VCaP (cell line): ENCODE measurements around the gene MYL2.
"Not testable (repeated sequence)": the region's sequence is repeated elsewhere in the genome, so short reads cannot be mapped to it uniquely, and the experiment has no call there.

Experiments
- H3K27ac ChIP-seq: fragments of 450-650 bp; 2 replicates; pipeline ENCODE4 v1.5.1; 2017
- CTCF ChIP-seq: fragments of 450-650 bp; conservative IDR thresholded peaks from 2 replicates; pipeline ENCODE4 v1.5.1; 2017; ENCODE audit warnings: mild to moderate bottlenecking, moderate library complexity

The MYL2 gene

DNA sequence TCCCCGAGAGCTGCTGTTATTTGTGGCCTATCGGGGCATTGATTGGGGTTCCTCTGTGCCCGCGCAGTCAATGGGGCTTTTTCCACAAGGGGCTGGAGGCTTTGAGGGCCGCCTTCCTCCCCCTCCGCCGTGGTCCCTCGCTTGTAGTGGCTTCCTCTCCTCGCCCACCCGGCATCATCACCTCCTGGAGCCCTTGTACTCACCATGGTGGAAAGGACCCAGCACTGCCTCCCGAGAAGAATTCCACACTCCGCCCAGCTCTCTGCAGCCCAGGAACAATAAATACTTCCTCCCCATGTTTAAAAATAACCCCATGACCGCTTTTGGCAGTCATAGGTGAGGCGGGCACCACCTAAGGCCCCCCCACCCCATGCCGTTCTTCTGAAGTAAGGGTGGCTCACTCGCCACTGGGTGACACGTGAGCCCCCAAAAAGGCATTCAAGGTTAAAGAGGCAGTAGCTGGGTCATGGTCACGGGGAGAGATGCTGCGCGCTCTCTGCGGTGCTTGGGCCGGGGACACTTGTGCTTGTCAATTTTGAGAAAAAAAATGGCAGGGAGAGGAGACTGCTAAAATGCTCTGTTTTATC, at the start of gene MYL2:
Gene MYL2, minus strand, starts transcription at position 256 of the 587 bp plus-strand sequence. Its CDS starts 50 bp downstream, at position 206.
- no peak for TF ChIP-seq CTCF

DNA sequence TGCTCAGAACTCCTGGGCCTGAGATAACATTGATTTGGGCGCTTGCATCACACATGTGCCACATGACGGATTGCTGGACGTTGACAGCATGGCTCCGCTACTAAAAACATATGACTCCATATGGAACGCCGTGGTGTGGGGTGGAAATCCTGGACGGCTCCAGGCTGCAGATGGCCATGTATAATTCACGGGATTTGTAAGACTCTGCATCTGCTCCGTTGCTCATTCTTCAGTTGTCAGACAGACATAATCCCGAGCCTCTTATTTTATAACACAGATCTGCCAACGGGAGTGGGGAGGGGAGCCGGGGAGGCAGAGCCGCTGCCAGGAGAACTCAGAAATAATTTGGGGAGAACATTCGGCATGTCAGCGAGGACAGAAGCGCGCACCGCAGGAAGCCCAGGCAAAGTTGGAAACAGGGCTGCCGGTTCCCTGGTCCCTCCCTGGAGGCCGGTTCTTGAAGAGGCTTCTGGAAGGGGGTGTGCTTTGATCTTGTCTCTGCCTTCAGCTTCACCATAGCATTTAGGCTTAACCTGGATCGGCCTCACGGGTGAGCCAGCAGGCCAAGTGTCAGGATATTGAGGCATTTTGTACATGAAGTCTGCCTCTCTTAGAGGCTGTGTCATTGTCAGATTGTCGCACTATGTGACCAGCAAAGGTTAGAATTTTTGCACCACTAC, 45.8 kb upstream of the MYL2 start:
- no peak overlapping the region for H3K27ac ChIP-seq
- TF ChIP-seq CTCF: no peak

More for the DNA sequence above, at the start of gene MYL2:
- H3K27ac ChIP-seq: no peak within 1 kb of the TSS

- H3K27ac ChIP-seq: no peak overlapping the region
- TF ChIP-seq CTCF: no peak
Measured at GRCh38 chr12:110965574-110965973, 45.2 kb upstream of the MYL2 start.

DNA sequence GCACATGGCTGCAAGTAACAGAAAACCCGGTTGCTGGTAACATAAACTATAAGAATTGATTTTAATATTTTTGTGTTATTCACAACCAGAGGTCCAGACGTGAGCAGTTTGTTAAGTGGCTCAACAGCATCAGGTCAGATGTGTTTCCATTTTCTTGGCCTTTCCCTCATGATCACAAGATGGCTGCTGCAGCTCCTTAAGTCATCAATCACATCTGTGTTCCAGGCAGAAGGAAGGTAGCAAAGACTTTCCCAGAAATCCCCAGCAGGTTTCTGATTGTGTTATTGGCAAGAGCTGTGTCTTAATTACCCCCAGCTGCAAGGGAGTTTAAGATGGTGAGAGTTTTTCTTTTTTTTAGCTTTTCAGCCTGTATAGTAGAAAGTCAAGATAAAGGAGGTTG, 40.4 kb upstream of the MYL2 start:
- TF ChIP-seq CTCF: no peak
- H3K27ac ChIP-seq: no peak overlapping the region

GRCh38 chr12:110957652-110958051, 37.3 kb upstream of the MYL2 start:
- H3K27ac ChIP-seq: no peak overlapping the region
- no peak for TF ChIP-seq CTCF

DNA sequence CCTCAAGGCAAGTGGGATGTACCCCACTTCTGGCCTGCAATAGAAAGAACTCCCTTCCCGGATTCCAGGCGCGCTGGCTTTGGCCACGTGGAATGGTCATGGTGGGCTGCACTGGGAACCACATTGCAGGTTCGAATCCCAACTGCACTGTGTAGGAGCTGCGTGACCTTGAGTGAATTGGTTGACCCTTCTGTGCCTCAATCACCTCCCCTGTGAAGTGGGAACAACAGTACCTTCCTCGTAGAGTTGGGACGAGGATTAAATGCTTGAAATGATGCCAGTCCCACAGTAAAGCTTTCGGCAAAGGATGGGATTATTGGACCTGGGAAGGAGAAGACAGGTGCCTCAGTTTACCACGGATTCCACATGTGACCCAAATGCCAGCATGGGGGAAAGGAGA, 36.8 kb upstream of the MYL2 start:
- no peak overlapping the region for H3K27ac ChIP-seq
- TF ChIP-seq CTCF: no peak

DNA sequence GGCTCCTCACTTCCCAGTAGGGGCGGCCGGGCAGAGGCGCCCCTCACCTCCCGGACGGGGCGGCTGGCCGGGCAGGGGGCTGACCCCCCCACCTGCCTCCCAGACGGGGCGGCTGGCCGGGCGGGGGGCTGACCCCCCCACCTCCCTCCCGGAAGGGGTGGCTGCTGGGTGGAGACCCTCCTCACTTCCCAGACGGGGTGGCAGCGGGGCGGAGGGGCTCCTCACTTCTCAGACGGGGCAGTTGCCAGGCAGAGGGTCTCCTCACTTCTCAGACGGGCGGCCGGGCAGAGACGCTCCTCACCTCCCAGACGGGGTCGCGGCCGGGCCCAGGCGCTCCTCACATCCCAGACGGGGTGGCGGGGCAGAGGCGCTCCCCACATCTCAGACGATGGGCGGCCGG, 30.5 kb upstream of the MYL2 start:
- not testable (repeated sequence) for H3K27ac ChIP-seq

DNA sequence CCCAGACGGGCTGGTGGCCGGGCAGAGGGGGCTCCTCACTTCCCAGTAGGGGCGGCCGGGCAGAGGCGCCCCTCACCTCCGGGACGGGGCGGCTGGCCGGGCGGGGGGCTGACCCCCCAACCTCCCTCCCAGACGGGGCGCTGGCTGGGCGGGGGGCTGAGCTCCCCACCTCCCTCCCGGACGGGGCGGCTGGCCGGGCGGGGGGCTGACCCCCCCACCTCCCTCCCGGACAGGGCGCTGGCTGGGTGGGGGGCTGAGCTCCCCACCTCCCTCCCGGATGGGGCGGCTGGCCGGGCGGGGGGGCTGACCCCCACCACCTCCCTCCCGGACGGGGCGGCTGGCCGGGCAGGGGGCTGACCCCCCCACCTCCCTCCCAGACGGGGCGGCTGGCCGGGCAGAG, 30.1 kb upstream of the MYL2 start:
- H3K27ac ChIP-seq: not testable (repeated sequence)
